Testis (tissue), 2 donors: ENCODE measurements around the gene RBMS2.

Experiments
- CTCF ChIP-seq, 3 experiments: fragments of 450-650 bp in 2 of 3; fragments of 200-600 bp in 1 of 3; sonication (generic) in 1 of 3; IDR thresholded peaks; one replicate each; pipeline ENCODE4 v1.5.1; 2016 to 2019; ENCODE audit warnings: antibody characterized with exemption in 3 of 3, mild to moderate bottlenecking in 2 of 3, moderate library complexity in 1 of 3
- POLR2A ChIP-seq: fragments of 450-650 bp; IDR thresholded peaks from one replicate; pipeline ENCODE4 v1.6.1; 2017; ENCODE audit warnings: antibody characterized with exemption, mild to moderate bottlenecking, moderate library complexity

GRCh38 chr12:56568146-56568545 lies 46.5 kb downstream of the RBMS2 start:
- TF ChIP-seq CTCF (IDR thresholded peaks at IDR 0.05), result no peak
- TF ChIP-seq POLR2A, result no peak
